HG03066 (cell line): ENCODE measurements around the gene ATP13A5.

Experiments used
- ATAC-seq: cut with Tn5 transposase; IDR thresholded peaks from one replicate; pipeline ENCODE4 v1.9.1; 2021; ENCODE audit warnings: low read depth; ENCODE audit not compliant: unreplicated experiment

ATP13A5 gene

GRCh38 chr3:193269343-193270028 lies 109.1 kb downstream of the ATP13A5 start:
- ATAC-seq, result no peak

- ATAC-seq, result no peak
Observed at GRCh38 chr3:193262707-193263106, 115.8 kb downstream of the ATP13A5 start.

GRCh38 chr3:193261970-193262369 lies 116.6 kb downstream of the ATP13A5 start:
- no peak for ATAC-seq

- no peak for ATAC-seq
Observed at GRCh38 chr3:193253986-193254660, 124.4 kb downstream of the ATP13A5 start.

- ATAC-seq, result no peak
Observed at GRCh38 chr3:193250492-193250891, 128.1 kb downstream of the ATP13A5 start.

GRCh38 chr3:193248848-193249468 lies 129.6 kb downstream of the ATP13A5 start:
- ATAC-seq, result no peak

GRCh38 chr3:193243571-193243970 lies 135.0 kb downstream of the ATP13A5 start:
- ATAC-seq, result no peak

GRCh38 chr3:193241716-193242115 lies 136.8 kb downstream of the ATP13A5 start:
- no peak for ATAC-seq

GRCh38 chr3:193240850-193241706 lies 137.5 kb downstream of the ATP13A5 start, which contains the start of gene PLAAT1:
Gene PLAAT1 (plus strand): TSS chr3:193241222. CDS start chr3:193255651, 14,429 bp downstream.
- no peak for ATAC-seq

GRCh38 chr3:193240436-193240849 lies 138.1 kb downstream of the ATP13A5 start:
- no peak for ATAC-seq

- no peak for ATAC-seq
Observed at GRCh38 chr3:193237030-193237429, 141.5 kb downstream of the ATP13A5 start.

GRCh38 chr3:193236599-193236998 lies 142.0 kb downstream of the ATP13A5 start:
- no peak for ATAC-seq

GRCh38 chr3:193231201-193231600 lies 147.4 kb downstream of the ATP13A5 start:
- ATAC-seq, result no peak

- no peak for ATAC-seq
Observed at GRCh38 chr3:193230610-193231009, 147.9 kb downstream of the ATP13A5 start.

GRCh38 chr3:193229851-193230420 lies 148.6 kb downstream of the ATP13A5 start:
- no peak for ATAC-seq

- ATAC-seq, result no peak
Observed at GRCh38 chr3:193228206-193228605, 150.3 kb downstream of the ATP13A5 start.

- ATAC-seq, result no peak
Observed at GRCh38 chr3:193225302-193226125, 153.0 kb downstream of the ATP13A5 start.
